Measurements from ENCODE around the gene CD93.

The CD93 gene

GRCh38 chr20:23100720-23101107 is 14.6 kb upstream of the CD93 start:
- FAIRE-seq (no peak), DNase-seq (ENCODE audit: low spot score) (no peak)

GRCh38 chr20:23099791-23100719 is 13.9 kb upstream of the CD93 start:
- FAIRE-seq (no peak), DNase-seq (ENCODE audit: low spot score) (no peak)

- DNase-seq (ENCODE audit: low spot score) (no peak), FAIRE-seq (no peak)
Observed at GRCh38 chr20:23097636-23098580, 11.8 kb upstream of the CD93 start.

GRCh38 chr20:23096986-23097520 is 10.9 kb upstream of the CD93 start:
- FAIRE-seq (no peak), DNase-seq (ENCODE audit: low spot score) (no peak)

GRCh38 chr20:23096097-23096496 is 10.0 kb upstream of the CD93 start:
- no peak for DNase-seq (ENCODE audit: low spot score)
- no peak for FAIRE-seq

- FAIRE-seq, result no peak
Observed at GRCh38 chr20:23095499-23095898, 9.4 kb upstream of the CD93 start.

GRCh38 chr20:23094927-23095326 is 8.8 kb upstream of the CD93 start:
- FAIRE-seq (no peak), DNase-seq (ENCODE audit: low spot score) (no peak)

More at GRCh38 chr20:23095499-23095898, 9.4 kb upstream of the CD93 start:
- DNase-seq (ENCODE audit: low spot score), result no peak

- DNase-seq (ENCODE audit: low spot score), result no peak
- no peak for FAIRE-seq
Observed at GRCh38 chr20:23094213-23094896, 8.2 kb upstream of the CD93 start.

GRCh38 chr20:23093613-23094012 is 7.5 kb upstream of the CD93 start:
- FAIRE-seq (no peak), DNase-seq (ENCODE audit: low spot score) (no peak)

GRCh38 chr20:23092861-23093495 is 6.9 kb upstream of the CD93 start:
- no peak for FAIRE-seq
- no peak for DNase-seq (ENCODE audit: low spot score)

- no peak for DNase-seq (ENCODE audit: low spot score)
- FAIRE-seq, result no peak
Observed at GRCh38 chr20:23092384-23092756, 6.2 kb upstream of the CD93 start.

GRCh38 chr20:23091721-23092383 is 5.7 kb upstream of the CD93 start:
- no peak for DNase-seq (ENCODE audit: low spot score)
- FAIRE-seq, result no peak

GRCh38 chr20:23090878-23091277 is 4.8 kb upstream of the CD93 start:
- no peak for DNase-seq (ENCODE audit: low spot score)
- FAIRE-seq, result no peak

- no peak for DNase-seq (ENCODE audit: low spot score)
- no peak for FAIRE-seq
Observed at GRCh38 chr20:23090147-23090546, 4.0 kb upstream of the CD93 start.

- FAIRE-seq (no peak), DNase-seq (ENCODE audit: low spot score) (no peak)
Observed at GRCh38 chr20:23088866-23089265, 2.7 kb upstream of the CD93 start.

GRCh38 chr20:23087587-23088251 is 1.6 kb upstream of the CD93 start:
- FAIRE-seq, result no peak
- no peak for DNase-seq (ENCODE audit: low spot score)

GRCh38 chr20:23086931-23087411 is 847 bp upstream of the CD93 start:
- DNase-seq (ENCODE audit: low spot score) (no peak), FAIRE-seq (no peak)

- DNase-seq (ENCODE audit: low spot score) (no peak), FAIRE-seq (no peak)
Observed at GRCh38 chr20:23085436-23086055, 578 bp downstream of the CD93 start.

- DNase-seq (ENCODE audit: low spot score) (no peak), FAIRE-seq (no peak)
Observed at GRCh38 chr20:23084845-23085365, 1.2 kb downstream of the CD93 start.
